IMR-90 (cell line): ENCODE measurements around the gene NCAPD3.

ENCODE experiments used
- FOS ChIP-seq: fragments of 150-350 bp; IDR thresholded peaks from 2 replicates; pipeline ENCODE4 v1.6.1; 2016; ENCODE audit warnings: low read depth, low read length
- POLR2A ChIP-seq: IDR thresholded peaks from 2 replicates; pipeline ENCODE4 v1.6.1; 2012; ENCODE audit warnings: mild to moderate bottlenecking, low read depth, low read length
- RFX5 ChIP-seq: IDR thresholded peaks from 2 replicates; pipeline ENCODE4 v1.8.0; 2012; ENCODE audit warnings: low read depth, mild to moderate bottlenecking, low read length, moderate library complexity
- TF ChIP-seq, protein P1 (sequence below): conservative IDR thresholded peaks from 2 replicates; pipeline ENCODE4 v1.5.1; 2012; ENCODE audit warnings: mild to moderate bottlenecking, low read depth, low read length, improper control_type of control experiment

- TF ChIP-seq, protein P1, sequence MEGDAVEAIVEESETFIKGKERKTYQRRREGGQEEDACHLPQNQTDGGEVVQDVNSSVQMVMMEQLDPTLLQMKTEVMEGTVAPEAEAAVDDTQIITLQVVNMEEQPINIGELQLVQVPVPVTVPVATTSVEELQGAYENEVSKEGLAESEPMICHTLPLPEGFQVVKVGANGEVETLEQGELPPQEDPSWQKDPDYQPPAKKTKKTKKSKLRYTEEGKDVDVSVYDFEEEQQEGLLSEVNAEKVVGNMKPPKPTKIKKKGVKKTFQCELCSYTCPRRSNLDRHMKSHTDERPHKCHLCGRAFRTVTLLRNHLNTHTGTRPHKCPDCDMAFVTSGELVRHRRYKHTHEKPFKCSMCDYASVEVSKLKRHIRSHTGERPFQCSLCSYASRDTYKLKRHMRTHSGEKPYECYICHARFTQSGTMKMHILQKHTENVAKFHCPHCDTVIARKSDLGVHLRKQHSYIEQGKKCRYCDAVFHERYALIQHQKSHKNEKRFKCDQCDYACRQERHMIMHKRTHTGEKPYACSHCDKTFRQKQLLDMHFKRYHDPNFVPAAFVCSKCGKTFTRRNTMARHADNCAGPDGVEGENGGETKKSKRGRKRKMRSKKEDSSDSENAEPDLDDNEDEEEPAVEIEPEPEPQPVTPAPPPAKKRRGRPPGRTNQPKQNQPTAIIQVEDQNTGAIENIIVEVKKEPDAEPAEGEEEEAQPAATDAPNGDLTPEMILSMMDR: no peak
- TF ChIP-seq POLR2A: no peak
- no peak for TF ChIP-seq FOS
- no peak for TF ChIP-seq RFX5
Observed at GRCh38 chr11:134258577-134258976, 34.8 kb upstream of the NCAPD3 start.
